Stimulated activated CD8-positive, alpha-beta memory T cell treated with anti-CD3 and anti-CD28 coated beads, Interleukin-4, amount 100 ng/mL, for 1 hour (primary cell): ENCODE measurements around the gene RNF112.
"Not testable (repeated sequence)": the region's sequence is repeated elsewhere in the genome, so short reads cannot be mapped to it uniquely, and the experiment has no call there.

Experiments
- DNase-seq, 2 donors: peaks; one replicate each; pipeline ENCODE4 v3.0.0-alpha.2; 2020; ENCODE audit warnings: low read depth in 2 of 2, low spot score in 1 of 2

Gene RNF112

GRCh38 chr17:19446577-19446976 lies 35.5 kb downstream of the RNF112 start:
- not testable (repeated sequence) for DNase-seq

GRCh38 chr17:19447085-19447583 lies 36.1 kb downstream of the RNF112 start:
- DNase-seq, result peak; percentile 47 to 52

GRCh38 chr17:19448341-19449268 lies 37.6 kb downstream of the RNF112 start:
- DNase-seq, result no peak

- DNase-seq, result no peak
These were observed 38.6 kb downstream of the RNF112 start for GRCh38 chr17:19449656-19450055.

- no peak for DNase-seq
These were observed 42.3 kb downstream of the RNF112 start for GRCh38 chr17:19453296-19453695.

GRCh38 chr17:19454074-19454473 lies 43.0 kb downstream of the RNF112 start:
- DNase-seq, result no peak

GRCh38 chr17:19456016-19456927 lies 45.2 kb downstream of the RNF112 start:
- no peak for DNase-seq

- DNase-seq, result no peak
These were observed 46.0 kb downstream of the RNF112 start for GRCh38 chr17:19457046-19457445.

DNA sequence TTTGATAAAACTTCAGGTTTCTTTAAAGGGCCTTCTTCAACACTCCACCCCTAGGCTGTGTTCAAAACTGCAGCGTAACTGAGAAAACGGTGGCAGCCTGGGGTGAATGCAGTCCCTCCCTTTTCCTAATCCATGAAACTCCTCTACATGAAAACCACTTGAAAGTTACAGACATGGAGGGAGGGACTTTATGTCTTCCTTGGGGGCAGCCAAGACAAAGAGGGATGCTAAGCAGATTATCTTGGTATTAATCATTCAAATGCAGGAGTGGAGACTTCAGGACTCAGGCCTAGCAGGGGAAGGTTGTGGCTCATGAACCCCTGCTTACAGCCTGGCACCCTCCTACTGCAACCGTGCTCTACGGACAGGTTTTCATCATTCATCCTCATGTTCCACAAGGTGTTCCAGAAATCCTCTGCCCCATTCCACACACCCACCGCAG lies 46.8 kb downstream of the RNF112 start:
- DNase-seq, result no peak

GRCh38 chr17:19458481-19458880 lies 47.4 kb downstream of the RNF112 start:
- not testable (repeated sequence) for DNase-seq

GRCh38 chr17:19459018-19459655 lies 48.1 kb downstream of the RNF112 start:
- not testable (repeated sequence) for DNase-seq

GRCh38 chr17:19460700-19461099 lies 49.7 kb downstream of the RNF112 start:
- DNase-seq, result no peak

- DNase-seq, result no peak
These were observed 50.1 kb downstream of the RNF112 start for GRCh38 chr17:19461116-19461515.

GRCh38 chr17:19461681-19462080 lies 50.6 kb downstream of the RNF112 start:
- DNase-seq, result no peak

- DNase-seq, result not testable (repeated sequence)
These were observed 51.5 kb downstream of the RNF112 start for GRCh38 chr17:19462456-19463035.

- DNase-seq, result no peak
These were observed 53.3 kb downstream of the RNF112 start for GRCh38 chr17:19464031-19465026.
